Measurements from ENCODE around the gene MED13L.

The MED13L gene

GRCh38 chr12:116165036-116165425 lies 112.5 kb downstream of the MED13L start:
- TF ChIP-seq CTCF (IDR thresholded peaks at IDR 0.05; ENCODE audit: borderline replicate concordance, insufficient read depth, low read depth, low read length) = no peak
- H3K4me3 ChIP-seq (ENCODE audit: low read depth, low read length) = no peak overlapping the region

- H3K4me3 ChIP-seq (ENCODE audit: low read depth, low read length) = no peak overlapping the region
- TF ChIP-seq CTCF (IDR thresholded peaks at IDR 0.05; ENCODE audit: borderline replicate concordance, insufficient read depth, low read depth, low read length) = no peak
Observed at GRCh38 chr12:116164250-116165035, 113.0 kb downstream of the MED13L start.

- no peak overlapping the region for H3K4me3 ChIP-seq (ENCODE audit: low read depth, low read length)
- no peak for TF ChIP-seq CTCF (IDR thresholded peaks at IDR 0.05; ENCODE audit: borderline replicate concordance, insufficient read depth, low read depth, low read length)
Observed at GRCh38 chr12:116162071-116162470, 115.4 kb downstream of the MED13L start.

- no peak overlapping the region for H3K4me3 ChIP-seq (ENCODE audit: low read depth, low read length)
- no peak for TF ChIP-seq CTCF (IDR thresholded peaks at IDR 0.05; ENCODE audit: borderline replicate concordance, insufficient read depth, low read depth, low read length)
Observed at GRCh38 chr12:116161588-116161987, 115.9 kb downstream of the MED13L start.

- TF ChIP-seq CTCF (IDR thresholded peaks at IDR 0.05; ENCODE audit: borderline replicate concordance, insufficient read depth, low read depth, low read length) = no peak
Observed at GRCh38 chr12:116160883-116161458, 116.5 kb downstream of the MED13L start.

GRCh38 chr12:116160231-116160630 lies 117.3 kb downstream of the MED13L start:
- H3K4me3 ChIP-seq (ENCODE audit: low read depth, low read length) = no peak overlapping the region
- no peak for TF ChIP-seq CTCF (IDR thresholded peaks at IDR 0.05; ENCODE audit: borderline replicate concordance, insufficient read depth, low read depth, low read length)

More at GRCh38 chr12:116160883-116161458, 116.5 kb downstream of the MED13L start:
- H3K4me3 ChIP-seq (ENCODE audit: low read depth, low read length) = no peak overlapping the region
